UCSD-AML1 (cell line): ENCODE results near the gene NUP210.
"Not testable (repeated sequence)": the region's sequence is repeated elsewhere in the genome, so short reads cannot be mapped to it uniquely, and the experiment has no call there.

Source experiments
- DNase-seq: peaks from one replicate; lab custom pipeline; 2025; ENCODE audit not compliant: unreplicated experiment; lab: John Stamatoyannopoulos, UW

Gene NUP210

DNA sequence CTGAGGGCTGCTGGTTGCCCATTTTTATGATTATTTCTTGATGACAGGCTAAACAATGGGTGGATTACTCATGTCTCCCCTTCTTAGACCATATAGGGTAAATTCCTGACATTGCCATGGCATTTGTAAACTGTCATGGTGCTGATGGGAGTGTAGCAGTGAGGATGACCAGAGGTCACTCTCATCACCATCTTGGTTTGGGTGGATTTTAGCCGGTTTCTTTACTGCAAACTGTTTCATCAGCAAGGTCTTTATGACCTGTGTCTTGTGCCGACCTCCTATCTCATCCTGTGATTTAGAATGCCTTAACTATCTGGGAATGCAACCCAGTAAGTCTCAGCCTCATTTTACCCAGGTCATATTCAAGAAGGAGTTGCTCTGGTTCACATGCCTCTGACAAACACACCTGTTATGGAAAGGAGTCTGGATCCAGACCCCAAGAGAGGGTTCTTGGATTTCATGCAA lies 10.3 kb upstream of the NUP210 start:
- not testable (repeated sequence) for DNase-seq

DNA sequence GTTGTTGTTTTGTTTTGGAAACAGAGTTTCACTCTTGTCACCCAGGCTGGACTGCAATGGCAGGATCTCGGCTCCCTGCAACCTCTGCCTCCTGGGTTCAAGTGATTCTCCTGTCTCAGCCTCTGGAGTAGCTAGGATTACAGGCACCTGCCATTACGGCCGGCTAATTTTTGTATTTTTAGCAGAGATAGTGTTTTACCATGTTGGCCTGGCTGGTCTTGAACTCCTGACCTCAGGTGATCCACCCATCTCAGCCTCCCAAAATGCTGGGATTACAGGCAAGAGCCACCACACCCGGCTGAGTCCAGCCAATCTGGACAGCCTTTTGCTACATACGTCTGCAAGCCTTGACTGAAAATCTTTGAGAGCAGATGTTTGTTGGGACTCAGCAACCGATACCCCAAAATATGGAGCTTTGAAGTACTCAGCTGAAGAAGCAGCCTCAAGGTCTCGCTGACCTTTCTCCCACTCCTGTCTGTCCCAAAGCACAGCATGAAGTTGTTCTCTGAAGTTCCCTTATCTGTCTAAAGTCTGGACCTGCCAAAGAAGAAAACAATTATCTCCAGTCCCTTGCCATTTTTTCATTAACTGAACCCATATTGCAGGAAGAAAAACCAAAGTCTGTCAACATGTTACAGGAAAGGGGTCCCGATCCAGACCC lies 9.6 kb upstream of the NUP210 start:
- no peak for DNase-seq

DNA sequence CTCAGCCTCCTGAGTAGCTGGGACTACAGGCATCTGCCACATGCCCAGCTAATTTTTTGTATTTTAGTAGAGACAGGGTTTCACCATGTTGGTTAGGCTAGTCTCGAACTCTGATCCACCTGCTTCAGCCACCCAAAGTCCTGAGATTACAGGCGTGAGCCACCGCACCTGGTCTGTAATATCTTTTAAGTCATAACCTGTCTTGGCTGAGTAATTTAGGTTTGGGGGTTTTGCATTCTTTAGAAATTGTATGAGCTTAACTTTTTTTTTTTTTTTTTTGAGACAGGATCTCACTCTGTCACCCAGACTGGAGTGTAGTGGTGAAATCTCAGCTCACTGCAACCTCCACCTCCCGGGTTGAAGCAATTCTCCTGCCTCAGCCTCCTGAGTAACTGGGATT lies 8.6 kb upstream of the NUP210 start:
- not testable (repeated sequence) for DNase-seq

DNA sequence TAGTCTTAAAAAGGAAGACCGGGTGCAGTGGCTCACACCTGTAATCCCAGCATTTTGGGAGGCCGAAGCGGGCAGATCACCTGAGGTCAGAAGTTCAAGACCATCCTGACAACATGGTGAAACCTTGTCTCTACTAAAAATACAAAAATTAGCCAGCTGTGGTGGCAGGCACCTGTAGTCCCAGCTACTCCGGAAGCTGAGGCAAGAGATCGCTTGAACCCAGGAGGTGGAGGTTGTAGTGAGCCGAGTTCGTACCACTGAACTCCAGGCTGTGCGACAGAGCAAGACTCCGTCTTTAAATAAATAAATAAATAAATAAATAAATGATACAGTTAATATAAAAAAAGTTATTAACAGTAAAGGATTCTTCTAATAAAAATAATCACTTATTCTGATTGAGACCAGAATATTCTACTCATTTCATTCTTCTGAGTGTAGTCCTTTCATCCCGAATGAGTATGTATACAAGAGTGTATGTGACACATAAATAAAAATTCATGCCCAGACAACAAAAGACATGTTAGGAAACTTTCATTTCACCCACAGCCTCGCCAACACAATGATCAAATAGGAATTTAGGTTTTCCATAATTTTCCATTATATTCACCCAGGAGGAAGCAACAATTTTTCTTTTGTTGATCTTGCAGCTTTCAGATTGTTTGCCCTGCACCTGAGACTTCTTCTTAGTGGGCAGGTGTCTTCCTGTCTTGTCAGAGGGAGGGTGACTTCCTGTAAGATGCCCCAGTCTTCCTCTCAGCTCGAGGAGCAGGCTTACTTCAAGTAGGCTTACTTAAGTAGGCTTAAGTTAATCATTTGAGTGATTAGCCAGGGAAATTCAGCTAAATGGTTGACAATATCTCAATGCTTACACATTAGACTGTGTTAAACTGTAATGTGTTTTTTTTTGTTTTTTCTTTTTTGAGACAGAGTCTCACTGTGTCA lies 7.8 kb upstream of the NUP210 start:
- no peak for DNase-seq

DNA sequence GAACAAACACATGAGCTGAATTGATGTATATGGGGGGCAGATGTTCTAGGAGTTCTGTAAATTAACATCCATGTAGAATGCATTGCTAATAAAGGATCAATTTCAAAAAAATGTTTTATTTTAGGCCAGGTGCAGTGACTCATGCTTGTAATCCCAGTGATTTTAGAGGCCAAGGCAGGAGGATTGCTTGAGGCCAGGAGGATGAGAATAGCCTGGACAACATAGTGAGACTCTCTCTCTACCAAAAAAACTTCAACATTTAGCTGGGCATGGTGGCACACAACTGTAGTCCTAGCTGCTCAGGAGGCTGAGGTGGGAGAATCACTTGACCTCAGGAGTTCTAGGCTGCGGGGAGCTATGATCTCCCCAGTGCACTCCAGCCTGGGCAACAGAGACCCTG lies 6.5 kb upstream of the NUP210 start:
- DNase-seq, result no peak

DNA sequence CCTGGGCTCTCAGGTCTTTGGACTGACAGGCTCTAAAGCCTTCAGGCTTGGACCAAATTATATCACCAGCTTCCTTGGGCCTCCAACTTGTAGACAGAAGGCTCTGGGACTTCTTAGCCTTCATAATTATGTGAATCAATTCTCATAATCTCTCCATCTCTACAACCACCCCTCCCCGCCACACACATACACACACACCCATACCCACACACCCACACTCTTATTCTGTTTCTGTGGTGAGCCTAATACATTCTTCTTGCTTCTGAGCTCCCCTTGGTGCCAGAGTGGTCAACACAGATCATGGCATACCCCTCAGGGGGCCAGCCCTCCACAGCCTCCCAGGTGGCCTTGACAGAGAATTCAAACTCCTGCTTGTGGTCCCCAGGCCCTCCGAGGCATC lies 5.6 kb upstream of the NUP210 start:
- no peak for DNase-seq

DNA sequence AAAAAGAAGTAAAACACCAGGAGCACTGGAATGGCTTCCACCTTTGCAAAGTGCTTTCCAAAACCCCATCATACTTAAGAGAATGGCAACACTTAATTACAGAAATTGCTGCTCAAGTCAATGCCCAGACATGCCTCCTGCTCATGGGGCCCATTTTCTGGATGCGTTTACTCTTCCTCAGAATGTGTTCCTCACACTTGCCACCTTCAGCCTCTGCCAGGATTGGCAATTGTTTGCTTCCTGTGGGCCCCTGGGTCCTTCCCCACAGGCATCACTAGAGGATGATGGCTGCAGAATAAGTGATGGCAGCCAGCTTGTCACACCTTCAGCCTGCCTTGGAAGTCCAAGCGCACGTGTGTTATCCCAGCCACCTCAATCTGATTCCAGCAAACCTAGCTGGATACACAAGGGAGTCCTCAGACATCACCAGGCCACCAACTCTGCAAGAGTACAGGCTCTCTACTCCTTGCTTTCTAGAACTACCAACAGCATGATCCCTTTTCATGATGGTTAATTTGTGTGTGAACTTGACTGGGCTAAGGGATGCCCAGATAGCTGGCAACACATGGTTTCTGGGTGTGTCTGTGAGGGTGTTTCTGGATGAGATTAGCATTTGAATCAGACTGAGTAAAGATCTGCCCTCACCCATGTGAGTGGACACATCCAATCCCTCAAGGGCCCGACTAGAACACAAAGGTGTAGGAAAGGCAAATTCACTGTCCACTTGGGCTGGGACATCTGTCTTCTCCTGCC lies 4.9 kb upstream of the NUP210 start:
- DNase-seq, result no peak

DNA sequence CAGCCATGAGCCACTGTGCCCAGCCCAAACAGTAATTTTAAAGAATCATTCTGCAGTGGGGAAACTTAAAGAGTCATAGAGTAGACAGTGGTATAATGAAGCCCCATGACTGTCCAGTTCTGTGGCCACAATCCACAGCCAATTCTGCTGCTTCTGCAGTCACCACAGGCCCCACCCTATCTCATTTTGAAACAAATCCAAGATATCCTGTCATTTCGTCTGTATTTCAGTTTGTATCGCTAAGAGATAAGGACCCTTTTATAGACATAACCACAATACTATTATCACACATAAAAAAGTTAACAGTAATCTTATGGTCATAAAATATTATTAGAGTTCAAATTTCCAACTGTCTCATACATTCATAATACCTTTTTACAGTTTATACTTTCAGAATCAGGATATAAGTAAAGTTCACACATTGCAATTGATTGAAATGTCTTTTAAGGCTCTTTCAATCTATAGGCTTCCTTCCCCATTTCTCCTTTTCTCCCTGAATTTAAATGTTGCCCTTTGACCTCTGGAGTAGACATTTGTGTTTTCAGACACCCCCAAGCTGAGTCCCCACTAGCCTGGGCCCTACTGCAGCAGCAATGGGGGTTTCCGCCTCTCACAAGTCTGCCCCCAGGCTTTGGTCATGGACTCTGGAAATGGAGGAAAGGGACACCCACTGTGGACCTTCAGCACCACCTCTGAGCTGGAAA lies 4.2 kb upstream of the NUP210 start:
- no peak for DNase-seq

DNA sequence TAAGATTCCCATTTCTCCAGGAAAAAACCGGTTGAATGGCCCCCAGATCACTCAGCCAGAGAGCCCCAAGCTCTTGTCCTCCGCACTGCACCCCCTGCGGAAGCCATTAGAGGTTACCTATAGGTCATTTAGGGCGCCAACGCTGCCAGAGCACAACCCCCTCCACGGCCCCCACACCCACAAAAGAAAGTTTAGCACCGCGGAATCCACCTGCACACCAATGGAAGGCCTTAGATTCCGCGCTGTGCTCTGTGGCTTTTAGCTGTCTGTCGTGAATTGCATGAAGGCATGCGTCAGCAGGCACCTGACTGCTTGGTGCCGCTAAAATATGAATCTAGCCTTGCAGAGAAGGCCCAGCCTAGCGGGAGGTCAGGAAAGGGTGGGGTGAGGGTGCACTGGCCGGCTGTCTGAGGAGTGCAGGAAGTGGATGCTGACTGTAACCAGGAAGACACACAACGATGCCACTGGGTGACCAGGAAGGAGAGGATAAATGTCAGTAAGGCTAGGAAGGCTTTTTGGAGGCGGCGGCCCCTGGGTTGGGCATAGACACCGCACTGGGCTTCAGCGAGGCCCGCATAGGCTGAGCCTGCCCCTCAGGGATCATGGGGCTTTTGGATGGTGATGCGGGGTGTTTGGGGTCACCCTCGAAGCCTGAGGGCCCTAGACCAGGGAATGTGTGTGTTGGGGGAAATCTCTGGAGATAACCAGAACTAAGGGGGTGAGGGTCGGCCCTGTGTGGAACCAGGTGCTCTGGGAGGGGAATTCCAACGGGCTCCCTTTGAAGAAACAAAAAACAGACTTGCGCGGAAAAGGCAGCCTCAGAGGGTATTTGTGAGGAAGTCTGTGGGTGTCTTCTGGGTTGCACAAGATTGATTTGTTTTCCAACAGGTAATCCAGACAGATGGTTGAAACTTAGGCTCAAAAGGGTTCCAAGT lies 976 bp upstream of the NUP210 start:
- peak; percentile 68 for DNase-seq

DNA sequence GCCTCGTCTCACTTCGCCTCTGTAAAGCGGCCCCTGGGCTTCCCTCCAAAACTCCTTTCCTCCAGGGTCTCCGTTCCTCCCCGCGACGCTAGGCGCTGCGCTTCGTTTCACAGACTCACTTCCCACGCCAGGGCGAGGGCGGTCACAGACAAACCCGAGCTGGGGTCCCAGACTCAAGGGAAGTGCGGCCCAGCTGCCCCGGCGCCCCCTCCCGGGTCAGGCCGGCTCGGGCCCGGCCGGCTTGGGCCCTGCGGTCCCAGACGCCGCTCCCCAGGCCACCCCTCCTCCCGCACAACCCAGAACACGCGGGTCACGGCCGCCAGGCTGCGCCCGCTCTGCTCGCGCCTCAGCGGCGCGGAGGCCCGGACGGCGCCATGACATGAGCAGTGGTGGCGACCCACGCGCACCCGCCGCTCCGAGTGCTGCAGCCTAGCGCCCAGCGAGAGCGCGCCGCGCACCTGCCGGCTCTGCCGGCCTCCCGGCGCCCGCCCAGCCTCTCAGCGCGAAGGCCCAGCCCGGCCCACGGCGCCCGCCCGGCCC lies 547 bp downstream of the NUP210 start:
- peak; percentile 53 for DNase-seq

DNA sequence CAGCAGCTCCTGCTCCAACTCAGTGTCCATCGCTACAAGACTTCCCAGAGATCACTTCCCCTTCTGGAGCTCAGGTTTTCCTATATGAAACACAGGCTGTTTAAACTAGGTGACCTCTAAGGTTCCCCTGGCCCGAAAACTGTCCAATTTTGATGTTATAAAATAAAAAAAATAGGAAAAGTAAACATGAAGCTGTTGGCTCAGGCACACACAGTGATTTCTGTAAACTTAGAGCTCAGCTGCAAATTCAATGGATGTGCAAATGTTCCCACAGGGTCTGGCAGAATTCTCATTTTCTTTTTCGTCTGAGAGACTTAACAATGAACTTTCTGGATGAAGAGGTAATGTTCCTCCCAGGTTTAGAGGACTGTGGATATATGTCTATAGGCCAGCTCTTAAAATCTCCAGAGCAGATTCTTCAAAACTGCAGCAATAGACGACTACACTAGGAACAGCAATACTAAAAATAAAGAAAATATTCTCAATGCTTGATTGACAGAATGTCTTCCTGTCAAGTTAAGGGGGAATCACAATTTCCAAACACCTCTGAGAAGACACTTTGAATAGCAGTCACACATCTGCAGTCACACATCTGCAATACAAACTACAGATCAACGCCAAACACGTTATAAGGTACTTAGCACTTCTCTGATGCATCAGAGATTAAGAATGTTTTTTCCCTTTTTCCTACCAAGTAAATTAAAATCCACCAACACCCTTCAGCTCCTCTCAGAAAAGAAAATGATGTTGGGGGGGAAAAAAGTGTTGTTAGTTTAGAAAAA lies 2.8 kb downstream of the NUP210 start:
- no peak for DNase-seq

DNA sequence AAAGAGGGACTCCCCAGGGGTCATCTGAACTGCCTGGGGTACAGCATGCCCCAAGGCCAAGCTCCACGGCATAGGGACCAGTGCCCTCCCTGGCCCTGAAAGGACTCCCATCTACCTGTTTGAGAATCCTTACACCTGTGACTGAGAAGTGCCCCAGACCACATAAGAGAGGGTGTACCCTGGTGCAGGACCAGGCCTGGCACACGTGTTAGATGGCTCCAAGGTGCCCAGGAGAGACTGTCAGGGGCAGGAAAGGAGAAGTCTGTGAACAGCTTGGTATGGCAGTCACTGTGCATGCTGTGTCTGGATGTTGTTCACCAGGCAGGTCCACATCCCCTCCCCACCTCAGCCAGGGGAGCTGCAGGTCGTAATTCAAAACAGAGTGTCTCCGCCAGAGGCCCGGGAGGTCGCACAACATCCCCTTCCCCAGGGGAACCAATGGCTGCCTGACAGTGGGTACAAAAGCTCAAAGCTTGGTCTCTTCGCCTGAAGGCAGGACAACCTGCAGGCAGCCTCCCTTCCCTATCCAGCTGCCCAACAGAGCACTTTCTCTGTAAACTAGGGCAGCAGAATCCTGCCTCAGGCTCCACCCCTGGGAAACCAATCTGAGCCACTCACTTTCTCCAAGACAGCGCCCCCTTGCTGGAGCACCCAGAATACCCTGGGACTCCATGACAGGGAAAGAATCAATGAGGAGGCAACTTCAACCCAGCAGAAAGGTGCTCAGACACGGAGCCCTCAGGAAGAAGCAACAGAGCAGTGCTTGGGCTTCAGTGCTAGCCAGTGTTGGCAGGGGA lies 3.9 kb downstream of the NUP210 start:
- DNase-seq, result no peak

DNA sequence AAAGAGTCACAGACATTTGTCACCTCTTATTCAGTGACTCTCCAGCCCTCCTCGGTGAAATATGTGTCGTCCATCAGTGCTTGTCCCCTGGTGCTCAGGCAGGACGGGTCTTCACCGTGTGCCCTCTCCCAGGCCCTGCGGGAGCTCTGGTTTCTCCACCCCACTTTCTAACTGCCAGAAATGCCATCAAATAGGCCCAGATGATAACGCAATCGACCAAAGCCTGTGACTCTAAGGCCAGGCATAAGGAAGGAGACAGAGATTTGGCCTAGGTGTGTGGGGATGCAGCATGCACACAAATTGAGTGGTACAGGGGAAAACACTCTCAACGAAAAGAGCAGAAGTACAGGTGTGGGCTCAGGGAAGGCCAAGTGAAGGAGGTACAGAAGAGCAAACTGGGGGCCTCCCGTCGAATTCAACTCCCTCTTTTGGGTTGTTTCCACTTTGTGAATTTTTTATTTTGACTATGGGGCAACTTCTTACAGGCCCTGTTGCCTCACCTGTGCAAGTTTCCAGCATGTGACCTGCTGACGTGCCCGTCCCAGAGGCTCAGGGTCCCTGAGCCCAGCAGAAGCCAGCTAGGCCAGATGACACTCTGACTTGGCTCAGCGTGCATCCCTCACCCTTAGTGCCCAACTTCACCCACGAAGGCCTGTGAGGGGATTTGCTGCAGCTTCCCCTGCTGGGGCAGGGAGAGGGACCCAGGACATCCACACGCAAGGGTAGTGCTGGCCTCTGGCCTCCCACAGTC lies 4.7 kb downstream of the NUP210 start:
- DNase-seq, result no peak

DNA sequence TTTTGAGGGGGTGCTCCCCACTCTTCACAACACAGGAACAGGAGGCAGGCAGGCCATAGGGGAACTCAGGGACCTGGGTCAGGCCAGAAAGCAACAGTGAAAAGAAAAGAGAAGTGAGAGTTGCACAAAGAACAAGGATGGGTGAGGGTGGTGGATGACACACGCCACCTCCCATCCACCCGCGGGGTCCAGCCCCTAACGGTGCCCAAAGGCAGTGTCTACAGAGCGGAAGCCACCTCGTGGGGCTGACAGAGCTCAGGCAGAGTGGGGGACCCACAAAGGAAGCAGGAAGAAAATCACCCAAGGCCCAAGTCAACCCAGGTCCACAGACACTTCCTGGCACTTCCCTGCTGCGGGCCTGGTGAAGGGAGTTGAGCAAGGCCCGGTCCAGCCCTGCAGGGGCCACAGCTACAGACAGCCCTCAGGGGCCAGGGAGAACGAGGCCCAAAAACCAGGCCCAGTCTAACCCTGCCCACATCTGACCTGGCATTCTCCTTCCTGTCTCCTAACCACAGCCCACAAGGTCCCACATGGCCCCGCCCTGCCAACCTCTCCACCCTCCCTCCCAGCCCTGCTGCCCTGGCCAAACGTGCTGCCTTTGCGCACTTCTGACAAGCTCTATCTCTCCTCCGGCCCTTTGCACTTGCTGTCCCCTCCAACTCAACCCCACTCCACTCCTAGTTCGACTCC lies 5.9 kb downstream of the NUP210 start:
- DNase-seq, result peak; percentile 92

DNA sequence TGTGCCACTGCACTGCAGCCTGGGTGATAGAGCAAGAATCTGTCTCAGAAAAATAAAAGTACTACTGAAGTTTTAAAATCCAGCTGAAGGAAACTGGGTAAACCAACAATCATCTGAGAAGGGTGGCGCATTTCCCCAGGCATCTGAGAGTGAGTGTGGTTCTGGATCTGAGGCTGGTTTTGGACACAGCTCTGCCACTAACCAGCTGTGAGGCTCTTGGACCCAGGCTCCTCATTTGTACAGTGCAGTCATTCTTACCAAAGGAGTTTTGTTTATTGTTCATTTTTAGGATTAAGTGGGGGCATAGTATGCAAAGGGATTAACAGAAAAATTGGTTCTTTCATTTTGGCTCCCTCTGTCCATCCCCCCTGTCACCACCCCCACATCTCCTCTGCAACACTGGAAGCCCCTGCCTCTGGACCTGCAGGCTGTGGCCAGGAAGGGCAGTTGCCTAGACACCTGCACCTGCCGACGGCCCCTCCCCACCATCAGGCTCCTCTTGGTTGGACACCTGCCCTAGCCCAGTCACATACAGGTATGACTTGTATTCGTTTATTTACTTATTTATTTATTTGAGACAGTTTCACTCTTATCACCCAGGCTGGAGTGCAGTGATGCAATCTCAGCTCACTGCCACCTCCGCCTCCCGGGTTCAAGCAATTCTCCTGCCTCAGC lies 8.8 kb downstream of the NUP210 start:
- no peak for DNase-seq

DNA sequence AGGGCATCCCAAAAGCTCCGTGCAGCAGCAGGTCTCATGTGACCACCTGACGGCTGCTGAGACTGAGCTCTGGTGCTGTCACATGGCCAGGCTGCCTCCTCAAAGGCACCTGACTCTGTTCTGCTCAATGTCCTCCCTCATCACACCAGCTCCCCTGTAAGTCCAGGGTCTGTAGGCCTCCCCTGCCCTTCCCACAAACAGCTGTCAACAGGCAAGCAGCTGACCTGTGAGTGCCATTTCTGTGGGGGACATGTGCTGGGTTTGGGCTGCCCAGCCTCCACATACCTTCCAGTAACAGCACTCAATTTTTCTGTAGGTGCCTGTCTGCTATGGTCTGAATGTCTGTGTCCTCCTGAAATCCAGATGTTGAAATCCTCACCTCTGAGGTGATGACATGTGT lies 11.2 kb downstream of the NUP210 start:
- no peak for DNase-seq
